Right cardiac atrium (tissue), 5 donors: ENCODE results near the gene CLEC16A. TPM values are rescaled to one million over a fixed set of nuclear protein-coding genes. Genes with fewer than 3 reads are reported as not detected.

ENCODE experiments used
- ATAC-seq, 2 donors: fragments of 200-7000 bp; cut with Tn5 transposase; one replicate each; pipeline versions ENCODE4 v1.8.0 to v1.9.1; 2020; ENCODE audit warnings: moderate library complexity in 2 of 2, mild to moderate bottlenecking in 1 of 2
- DNase-seq, 3 donors: peaks; one replicate each; pipeline ENCODE4 v3.0.0-alpha.2; 2020
- H3K27ac ChIP-seq: one replicate; pipeline ENCODE4 v1.5.1; 2013; ENCODE audit warnings: mild to moderate bottlenecking, low read length, control low read depth, moderate library complexity
- H3K27me3 ChIP-seq: one replicate; pipeline ENCODE4 v1.6.1; 2013; ENCODE audit not compliant: control insufficient read depth, insufficient read depth
- H3K4me1 ChIP-seq: one replicate; pipeline ENCODE4 v1.6.1; 2013; ENCODE audit warnings: low read length; ENCODE audit not compliant: control insufficient read depth, insufficient read depth
- H3K4me3 ChIP-seq: one replicate; pipeline ENCODE4 v1.5.1; 2013; ENCODE audit warnings: low read length, control low read depth
- H3K9me3 ChIP-seq: one replicate; pipeline ENCODE4 v1.6.1; 2013; ENCODE audit warnings: low read length; ENCODE audit not compliant: control insufficient read depth
- WGBS: extraction: QIAGEN DNeasy Blood & Tissue Kit; methylation state at CpG from one replicate; pipeline ENCODE4 v1.1.7; 2013; 5-methylcytosine and 5-hydroxymethylcytosine counted together
- intact Hi-C, 4 donors: fragments of 100-400 bp; cut with DNase I; formaldehyde crosslinking; loops; one replicate each; pipeline versions ENCODE4 v1.11.0 to v1.14.0; 2022 to 2023
- polyA plus RNA-seq: library from polyadenylated mRNA; stranded (reverse); fragments of 200-250 nt; gene quantifications from one replicate; pipeline ENCODE4 v1.2.3, GENCODE V29; 2013
- total RNA-seq, 4 donors: library from RNA; stranded (reverse); fragmentation: NEBNext Ultra II Directional; extraction: Animal tissue kit (Norgen Biotek cat#: 25700); gene quantifications; one replicate each; pipeline ENCODE4 v1.2.1, GENCODE V29; 2021
- donor health status: healthy with polysubstance abuse.
- donor health status: DM: no; HTN: yes; CAD: no.
- donor health status: DM: no; HTN: no; CAD: no.
- donor health status: DM: no; HTN: yes; CAD: no; lungs with severe emphysema.
- donor health status: DM: yes; HTN: yes; CAD: no.

CLEC16A gene
- total and polyA plus RNA-seq, 5 donors = 14.9 to 31.5 (median 29.2) TPM

DNA sequence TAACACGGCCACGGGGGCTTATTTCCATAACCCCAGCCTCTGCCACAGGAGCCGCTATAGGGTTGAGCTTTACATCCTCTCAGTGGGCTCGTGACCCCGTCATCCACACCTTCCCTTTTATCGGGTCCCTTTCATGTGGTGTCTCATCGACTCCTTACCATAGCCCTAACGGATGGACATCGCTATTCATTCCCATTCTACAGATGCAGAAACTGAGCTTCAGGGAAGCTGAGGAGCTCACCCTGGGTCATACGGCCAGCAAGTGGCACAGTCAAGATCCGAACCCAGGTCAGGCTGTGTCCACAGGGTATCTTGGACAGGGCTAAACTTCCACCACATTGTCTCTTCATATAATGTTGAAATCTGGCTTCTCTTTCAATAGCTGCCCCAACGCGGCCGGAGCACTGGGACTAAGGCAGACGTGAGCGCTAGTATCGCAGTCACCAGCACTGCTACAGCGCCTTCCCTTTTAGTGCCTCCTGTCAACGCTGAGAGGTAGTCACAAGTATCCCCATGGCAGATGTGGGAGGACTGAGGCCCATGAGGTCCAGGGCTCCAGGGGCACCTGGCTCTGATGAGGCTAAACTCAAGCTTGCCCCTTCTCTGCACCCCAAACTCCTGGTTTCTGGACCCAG, 260.8 kb downstream of the CLEC16A start:
- no peak overlapping the region for H3K27ac ChIP-seq
- H3K4me1 ChIP-seq = peaks cover 5% of the 10 kb centered on the region
- WGBS = 78% methylated on average over 19 of the region's 19 CpGs
- peak in 1 of 2 donors; percentile 7 for ATAC-seq
- no peak for DNase-seq
- no peaks in the 10 kb centered on the region for H3K9me3 ChIP-seq
- no peak overlapping the region for H3K4me3 ChIP-seq
- intact Hi-C loops = no loop called here
- H3K27me3 ChIP-seq = no peaks in the 10 kb centered on the region

- DNase-seq (no peak), ATAC-seq (peak; percentile 20 to 55)
- Histone ChIP-seq H3K9me3 (no peaks in the 10 kb centered on the region), H3K27me3 (no peaks in the 10 kb centered on the region), H3K4me3 (no peak overlapping the region), H3K4me1 (peaks cover 5% of the 10 kb centered on the region), H3K27ac (no peak overlapping the region)
- intact Hi-C loops = no loop called here
- WGBS = 51% methylated on average over 13 of the region's 13 CpGs
These were observed 261.6 kb downstream of the CLEC16A start for GRCh38 chr16:11205754-11206581.

DNA sequence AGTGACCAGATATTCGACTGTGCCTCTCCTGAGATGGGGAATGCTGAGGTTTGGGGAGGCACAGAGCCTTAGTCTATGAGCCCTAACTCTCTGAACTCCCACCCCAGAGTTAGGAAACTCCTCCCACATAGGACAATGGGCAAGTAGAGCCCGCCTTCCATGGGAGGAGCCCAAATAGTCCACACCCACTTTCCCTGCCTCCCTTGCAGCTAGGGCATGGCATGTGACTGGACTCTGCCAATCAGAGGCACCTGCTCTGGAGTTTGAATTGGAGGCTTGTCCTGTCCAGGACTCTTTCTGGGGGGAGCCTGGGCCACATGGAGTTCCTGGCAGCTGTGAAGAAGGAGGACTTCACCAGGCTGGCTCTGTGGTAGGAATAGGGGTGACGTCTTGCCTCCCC, 263.3 kb downstream of the CLEC16A start:
- intact Hi-C loops = no loop called here
- WGBS = 97% methylated on average over 3 of the region's 3 CpGs
- Histone ChIP-seq H3K4me1 (peaks cover 5% of the 10 kb centered on the region), H3K9me3 (no peaks in the 10 kb centered on the region), H3K27me3 (no peaks in the 10 kb centered on the region), H3K4me3 (no peak overlapping the region), H3K27ac (no peak overlapping the region)
- DNase-seq (no peak), ATAC-seq (no peak)

GRCh38 chr16:11208916-11209665, 264.7 kb downstream of the CLEC16A start:
- intact Hi-C loops = no loop called here
- DNase-seq (no peak), ATAC-seq (no peak)
- no peak overlapping the region for H3K27ac ChIP-seq
- no peaks in the 10 kb centered on the region for H3K27me3 ChIP-seq
- WGBS = 78% methylated on average over 9 of the region's 9 CpGs
- H3K4me3 ChIP-seq = no peak overlapping the region
- H3K9me3 ChIP-seq = no peaks in the 10 kb centered on the region
- peaks cover 5% of the 10 kb centered on the region for H3K4me1 ChIP-seq

DNA sequence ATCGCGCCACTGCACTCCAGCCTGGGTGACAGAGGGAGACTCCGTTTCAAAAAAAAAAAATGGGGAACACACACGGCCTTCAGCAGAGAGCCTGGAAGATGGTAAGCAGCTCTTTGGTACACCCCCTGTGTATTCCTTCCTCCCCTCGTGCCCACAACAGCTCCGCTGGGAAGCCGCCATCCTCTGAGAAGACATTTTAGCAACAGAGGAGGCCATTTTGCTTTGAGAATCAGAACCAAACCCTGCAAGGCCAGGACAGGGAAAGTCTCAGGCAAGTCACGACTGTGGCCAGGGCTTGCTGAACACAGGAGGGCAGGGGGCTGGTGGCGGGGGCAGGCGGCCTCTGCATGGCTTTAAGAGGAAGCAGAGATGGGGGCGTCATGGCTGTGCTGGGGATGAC, 265.9 kb downstream of the CLEC16A start:
- Histone ChIP-seq H3K4me1 (peaks cover 5% of the 10 kb centered on the region), H3K9me3 (no peaks in the 10 kb centered on the region), H3K27me3 (no peaks in the 10 kb centered on the region), H3K27ac (no peak overlapping the region), H3K4me3 (no peak overlapping the region)
- intact Hi-C loops = no loop called here
- WGBS = 85% methylated on average over 11 of the region's 11 CpGs
- DNase-seq = no peak
- ATAC-seq = no peak

DNA sequence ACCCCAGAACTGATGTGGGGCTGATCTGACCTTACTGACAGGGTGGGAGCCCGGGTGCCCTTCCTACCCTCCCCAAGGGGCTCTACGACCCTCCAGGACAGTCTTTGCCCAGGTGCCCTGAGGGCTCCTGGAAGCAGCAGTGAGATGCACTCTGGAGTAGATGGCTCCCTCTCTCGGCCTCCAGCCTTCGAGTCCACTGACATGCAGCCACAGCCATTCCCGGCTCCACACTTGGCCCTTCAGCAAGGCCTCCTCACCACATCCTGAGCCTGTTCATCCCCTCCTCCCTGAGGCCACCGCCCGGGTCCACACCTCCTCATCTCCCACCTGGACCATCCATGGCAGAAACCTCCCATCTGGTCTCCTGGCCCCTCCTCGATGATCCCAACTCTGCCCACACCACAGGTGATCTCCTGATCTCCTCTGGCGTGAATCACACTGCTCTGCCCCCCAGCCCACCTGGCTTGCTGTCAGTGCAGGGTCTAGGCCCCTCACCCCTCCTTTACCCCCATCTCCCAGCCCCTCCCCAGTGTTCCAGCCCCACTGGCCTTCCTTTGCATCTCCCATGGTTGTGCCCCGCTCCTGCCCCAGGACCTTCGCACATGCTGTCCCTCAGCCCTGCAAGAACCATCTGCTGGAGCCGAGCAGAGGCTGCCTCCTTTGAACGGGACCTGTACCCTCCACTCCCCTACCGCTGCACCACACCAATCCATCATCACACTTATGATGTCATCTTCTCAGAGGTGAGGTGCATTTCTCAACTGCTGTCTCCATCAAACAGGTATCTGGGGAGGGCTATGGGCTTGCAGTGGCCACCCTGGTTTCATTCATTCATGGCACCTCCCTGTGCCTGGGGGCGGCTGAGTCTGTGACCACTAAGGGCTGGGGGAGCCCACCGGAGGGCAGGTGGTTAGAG, 267.0 kb downstream of the CLEC16A start:
- no peak overlapping the region for H3K27ac ChIP-seq
- 72% methylated on average over 16 of the region's 16 CpGs for WGBS
- DNase-seq = no peak

GRCh38 chr16:11211977-11212797, 267.8 kb downstream of the CLEC16A start:
- H3K4me1 ChIP-seq = no peaks in the 10 kb centered on the region
- 63% methylated on average over 16 of the region's 16 CpGs for WGBS
- no peak overlapping the region for H3K27ac ChIP-seq
- DNase-seq (no peak), ATAC-seq (no peak)
- intact Hi-C loops = no loop called here
- H3K9me3 ChIP-seq = peaks cover 4% of the 10 kb centered on the region
- no peaks in the 10 kb centered on the region for H3K27me3 ChIP-seq
- H3K4me3 ChIP-seq = no peak overlapping the region

More for the DNA sequence above, 267.0 kb downstream of the CLEC16A start:
- H3K4me1 ChIP-seq = no peaks in the 10 kb centered on the region
- intact Hi-C loops = no loop called here
- peaks cover 3% of the 10 kb centered on the region for H3K9me3 ChIP-seq
- ATAC-seq = no peak
- H3K4me3 ChIP-seq = no peak overlapping the region
- H3K27me3 ChIP-seq = no peaks in the 10 kb centered on the region

DNA sequence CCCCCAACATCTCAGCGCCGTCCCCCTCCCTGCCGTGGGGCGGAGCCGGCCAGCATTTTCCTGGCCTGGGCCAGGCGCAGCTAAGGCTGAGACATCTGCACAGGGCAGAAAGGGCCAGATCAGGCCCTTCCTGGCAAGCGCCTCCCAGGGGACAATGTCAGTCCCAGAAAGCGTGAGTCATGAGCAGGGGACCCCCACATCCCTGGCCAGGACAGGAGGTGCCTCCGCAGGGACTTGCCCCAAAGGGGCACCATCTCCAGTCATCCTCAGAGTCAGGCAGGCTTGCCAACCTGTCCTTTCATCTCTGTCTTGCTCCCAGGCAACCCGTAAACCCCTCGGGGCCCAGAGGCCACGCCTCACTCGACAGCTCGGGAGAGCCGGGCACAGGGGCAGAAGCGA, 268.4 kb downstream of the CLEC16A start:
- peaks cover 4% of the 10 kb centered on the region for H3K9me3 ChIP-seq
- intact Hi-C loops = no loop called here
- H3K27me3 ChIP-seq = no peaks in the 10 kb centered on the region
- WGBS = 81% methylated on average over 16 of the region's 16 CpGs
- ATAC-seq = peak in 1 of 2 donors; percentile 18
- no peak overlapping the region for H3K4me3 ChIP-seq
- no peak for DNase-seq
- H3K27ac ChIP-seq = no peak overlapping the region
- no peaks in the 10 kb centered on the region for H3K4me1 ChIP-seq

DNA sequence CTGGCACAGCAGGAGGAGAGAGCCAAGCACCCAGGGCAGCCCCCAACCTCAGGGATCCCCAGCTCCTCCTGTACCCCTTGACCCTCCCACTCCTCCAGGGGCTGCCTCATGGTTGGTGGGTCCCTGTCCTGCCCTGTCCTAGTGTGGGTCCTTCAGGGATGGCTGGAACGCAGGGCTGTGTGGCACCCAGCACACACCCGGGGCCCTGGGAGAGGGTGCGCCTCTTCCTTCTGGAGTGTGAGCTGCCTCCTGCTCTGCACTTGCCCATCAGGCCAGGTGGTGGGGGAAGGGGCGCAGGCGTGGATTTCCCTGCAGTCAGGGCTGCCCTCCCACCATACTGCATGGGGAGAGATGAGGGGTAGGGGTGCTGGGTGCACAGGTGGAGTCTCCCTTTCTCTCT, 269.0 kb downstream of the CLEC16A start:
- intact Hi-C loops = no loop called here
- ATAC-seq (peak; percentile 22 to 37), DNase-seq (no peak)
- H3K27me3 ChIP-seq = no peaks in the 10 kb centered on the region
- WGBS = 92% methylated on average over 5 of the region's 5 CpGs
- peaks cover 4% of the 10 kb centered on the region for H3K9me3 ChIP-seq
- no peak overlapping the region for H3K4me3 ChIP-seq
- H3K27ac ChIP-seq = no peak overlapping the region
- no peaks in the 10 kb centered on the region for H3K4me1 ChIP-seq

DNA sequence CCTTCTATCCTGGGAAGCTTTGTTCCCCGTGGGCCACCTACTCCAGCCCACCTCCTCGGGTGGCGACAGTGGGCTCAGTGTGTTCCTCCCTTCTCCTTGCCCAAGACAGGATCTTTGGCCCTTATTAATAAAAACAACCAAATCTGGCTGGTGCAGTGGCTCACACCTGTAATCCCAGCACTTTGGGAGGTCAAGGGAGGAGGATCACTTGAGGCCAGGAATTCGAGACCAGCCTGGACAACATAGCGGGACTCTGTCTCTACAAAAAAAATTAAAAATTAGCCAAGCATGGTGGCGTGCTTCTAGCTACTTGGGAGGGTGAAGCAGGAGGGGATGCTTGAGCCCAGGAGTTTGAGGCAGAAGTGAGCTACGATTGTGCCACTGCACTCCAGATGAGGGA, 269.4 kb downstream of the CLEC16A start:
- H3K4me1 ChIP-seq = no peaks in the 10 kb centered on the region
- no peaks in the 10 kb centered on the region for H3K27me3 ChIP-seq
- WGBS = 91% methylated on average over 7 of the region's 7 CpGs
- intact Hi-C loops = no loop called here
- H3K27ac ChIP-seq = no peak overlapping the region
- ATAC-seq (no peak), DNase-seq (no peak)
- H3K4me3 ChIP-seq = no peak overlapping the region
- peaks cover 4% of the 10 kb centered on the region for H3K9me3 ChIP-seq
